Brain microvascular endothelial cell (primary cell): ENCODE data around the gene GNG8.

Source experiments
- DNase-seq: peaks from one replicate; pipeline ENCODE4 v3.0.0-alpha.2; 2020
- H3K27ac ChIP-seq: fragments of 250-450 bp; sonication (Bioruptor Pico); 2 replicates; pipeline ENCODE4 v1.5.1; 2020; ENCODE audit warnings: mild to moderate bottlenecking, moderate library complexity
- H3K27me3 ChIP-seq: fragments of 250-450 bp; sonication (Bioruptor Pico); replicated peaks from 2 replicates; pipeline ENCODE4 v1.5.1; 2020; ENCODE audit warnings: mild to moderate bottlenecking
- H3K36me3 ChIP-seq: fragments of 250-450 bp; sonication (Bioruptor Pico); replicated peaks from 2 replicates; pipeline ENCODE4 v1.5.1; 2020; ENCODE audit warnings: mild to moderate bottlenecking
- H3K4me3 ChIP-seq: 2 replicates; pipeline ENCODE4 v1.5.1; 2011; ENCODE audit warnings: low read depth, mild to moderate bottlenecking, control low read depth, low read length, moderate library complexity
- in situ Hi-C: cut with HindIII; loops from 2 replicates; pipeline ENCODE4 v1.10.0; 2017; ENCODE audit warnings: low sequenced_read_pairs, low pct_ligation_motif_present
- TF ChIP-seq, protein P1 (sequence below): IDR thresholded peaks from 2 replicates; pipeline ENCODE4 v1.5.1; 2011; ENCODE audit warnings: low read depth, mild to moderate bottlenecking, moderate library complexity, low read length, control low read depth, inconsistent platforms; ENCODE audit errors: missing control alignments

The GNG8 gene

GRCh38 chr19:46591870-46592269, 44.1 kb downstream of the GNG8 start:
- no peak overlapping the region for H3K4me3 ChIP-seq
- in situ Hi-C loops = no loop called here
- H3K27me3 ChIP-seq = no peaks in the 10 kb centered on the region
- no peak overlapping the region for H3K27ac ChIP-seq
- TF ChIP-seq, protein P1, sequence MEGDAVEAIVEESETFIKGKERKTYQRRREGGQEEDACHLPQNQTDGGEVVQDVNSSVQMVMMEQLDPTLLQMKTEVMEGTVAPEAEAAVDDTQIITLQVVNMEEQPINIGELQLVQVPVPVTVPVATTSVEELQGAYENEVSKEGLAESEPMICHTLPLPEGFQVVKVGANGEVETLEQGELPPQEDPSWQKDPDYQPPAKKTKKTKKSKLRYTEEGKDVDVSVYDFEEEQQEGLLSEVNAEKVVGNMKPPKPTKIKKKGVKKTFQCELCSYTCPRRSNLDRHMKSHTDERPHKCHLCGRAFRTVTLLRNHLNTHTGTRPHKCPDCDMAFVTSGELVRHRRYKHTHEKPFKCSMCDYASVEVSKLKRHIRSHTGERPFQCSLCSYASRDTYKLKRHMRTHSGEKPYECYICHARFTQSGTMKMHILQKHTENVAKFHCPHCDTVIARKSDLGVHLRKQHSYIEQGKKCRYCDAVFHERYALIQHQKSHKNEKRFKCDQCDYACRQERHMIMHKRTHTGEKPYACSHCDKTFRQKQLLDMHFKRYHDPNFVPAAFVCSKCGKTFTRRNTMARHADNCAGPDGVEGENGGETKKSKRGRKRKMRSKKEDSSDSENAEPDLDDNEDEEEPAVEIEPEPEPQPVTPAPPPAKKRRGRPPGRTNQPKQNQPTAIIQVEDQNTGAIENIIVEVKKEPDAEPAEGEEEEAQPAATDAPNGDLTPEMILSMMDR = no peak
- no peak for DNase-seq
- H3K36me3 ChIP-seq = no peaks in the 10 kb centered on the region

DNA sequence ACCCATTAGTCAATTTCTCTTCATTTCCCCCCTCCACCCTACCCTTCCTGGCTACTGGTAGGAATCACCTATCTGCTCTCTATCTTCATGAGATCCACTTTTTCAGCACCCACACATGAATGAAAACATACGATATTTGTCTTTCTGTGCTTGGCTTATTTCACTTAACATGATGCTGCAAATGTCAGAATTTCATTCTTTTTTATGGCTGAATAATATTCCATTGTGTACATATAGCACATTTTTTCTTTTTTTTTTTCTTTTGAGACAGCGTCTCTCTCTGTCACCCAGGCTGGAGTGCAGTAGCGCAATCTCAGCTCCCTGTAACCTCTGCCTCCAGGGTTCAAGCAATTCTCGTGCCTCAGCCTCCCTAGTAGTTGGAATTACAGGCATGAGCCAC, 44.7 kb downstream of the GNG8 start:
- Histone ChIP-seq H3K27me3 (no peaks in the 10 kb centered on the region), H3K36me3 (no peaks in the 10 kb centered on the region), H3K4me3 (no peak overlapping the region), H3K27ac (no peak overlapping the region)
- DNase-seq = no peak
- in situ Hi-C loops = no loop called here
- TF ChIP-seq, protein P1 = no peak

GRCh38 chr19:46587861-46588260, 48.1 kb downstream of the GNG8 start:
- TF ChIP-seq, protein P1 = no peak
- Histone ChIP-seq H3K36me3 (no peaks in the 10 kb centered on the region), H3K27me3 (no peaks in the 10 kb centered on the region), H3K4me3 (no peak overlapping the region), H3K27ac (no peak overlapping the region)
- in situ Hi-C loops = no loop called here
- DNase-seq = no peak

GRCh38 chr19:46586294-46586693, 49.7 kb downstream of the GNG8 start:
- Histone ChIP-seq H3K4me3 (no peak overlapping the region), H3K27ac (no peak overlapping the region), H3K36me3 (no peaks in the 10 kb centered on the region), H3K27me3 (no peaks in the 10 kb centered on the region)
- DNase-seq = no peak
- in situ Hi-C loops = no loop called here
- TF ChIP-seq, protein P1 = no peak

DNA sequence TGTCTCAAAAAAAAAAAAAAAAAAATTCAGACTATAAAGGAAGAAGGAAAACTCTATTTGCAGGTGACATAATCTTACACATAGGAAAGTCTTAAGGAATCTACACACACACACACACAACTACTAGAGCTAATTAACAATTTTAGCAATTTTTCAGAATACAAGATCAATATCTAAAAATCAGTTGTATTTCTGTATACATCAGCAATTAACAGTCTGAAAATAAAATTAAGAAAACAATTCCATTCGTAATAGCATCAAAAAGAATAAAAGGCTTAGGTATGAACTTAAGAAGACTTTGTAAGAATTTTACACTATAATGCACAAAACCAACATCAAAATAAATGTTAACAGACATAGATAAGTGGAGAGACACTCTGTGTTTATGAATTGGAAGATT, 50.5 kb downstream of the GNG8 start:
- Histone ChIP-seq H3K36me3 (no peaks in the 10 kb centered on the region), H3K4me3 (no peak overlapping the region), H3K27ac (no peak overlapping the region), H3K27me3 (no peaks in the 10 kb centered on the region)
- no peak for DNase-seq
- in situ Hi-C loops = no loop called here
- TF ChIP-seq, protein P1 = no peak
